B cell (primary cell): ENCODE measurements around the gene TRPM1. TPM values are rescaled to one million over a fixed set of nuclear protein-coding genes. Genes with fewer than 3 reads are reported as not detected.

Source experiments
- ATAC-seq: fragments of 200-7000 bp; cut with Tn5 transposase; one replicate; pipeline ENCODE4 v1.10.0; 2021; ENCODE audit warnings: low read depth, mild to moderate bottlenecking, moderate number of reproducible peaks, moderate library complexity
- CTCF ChIA-PET: fragments of 350-600 bp; sonication (Branson Sonifier 250); formaldehyde crosslinking; loops from one replicate; lab custom pipeline; 2021; ENCODE audit warnings: antibody characterized with exemption, inconsistent platforms; lab: Charles Lee
- POLR2A ChIA-PET: fragments of 350-600 bp; sonication (Branson Sonifier 250); formaldehyde crosslinking; loops from one replicate; lab custom pipeline; 2021; ENCODE audit warnings: antibody characterized with exemption; lab: Charles Lee
- DNase-seq: peaks from one replicate; pipeline ENCODE4 v3.0.0; 2013
- H2AFZ ChIP-seq: 2 replicates; pipeline ENCODE4 v1.6.1; 2012; ENCODE audit warnings: mild to moderate bottlenecking, low read depth, low read length; ENCODE audit not compliant: insufficient read depth, poor library complexity, severe bottlenecking
- H3K27ac ChIP-seq, 2 donors: 1 replicate in 1 of 2; 2 replicates in 1 of 2; pipeline ENCODE4 v1.5.1; 2012 to 2013; ENCODE audit warnings: low read length in 2 of 2, mild to moderate bottlenecking in 2 of 2, moderate library complexity in 1 of 2
- H3K27me3 ChIP-seq, 4 experiments: fragments of 200-600 bp in 1 of 4; sonication (generic) in 1 of 4; replicated peaks in 1 of 4; 1 replicate in 2 of 4; 2 replicates in 2 of 4; pipeline versions ENCODE4 v1.6.1 to v1.7.0; 2013 to 2016; ENCODE audit warnings: low read length in 3 of 4, mild to moderate bottlenecking in 2 of 4, mixed read lengths in 1 of 4, moderate library complexity in 1 of 4; ENCODE audit not compliant: insufficient read depth in 4 of 4, control insufficient read depth in 3 of 4; ENCODE audit errors: control extremely low read depth in 1 of 4
- H3K36me3 ChIP-seq, 2 experiments: replicated peaks in 1 of 2; 1 replicate in 1 of 2; 2 replicates in 1 of 2; pipeline versions ENCODE4 v1.6.1 to v1.7.1; 2013; ENCODE audit warnings: low read length in 1 of 2; ENCODE audit not compliant: insufficient read depth in 2 of 2, control insufficient read depth in 1 of 2; ENCODE audit errors: control extremely low read depth in 1 of 2, extremely low read depth in 1 of 2
- H3K4me1 ChIP-seq, 2 donors: fragments of 200-600 bp in 1 of 2; sonication (generic) in 1 of 2; 1 replicate in 1 of 2; 2 replicates in 1 of 2; pipeline versions ENCODE4 v1.5.1 to v1.6.1; 2013 to 2017; ENCODE audit warnings: low read length in 2 of 2; ENCODE audit not compliant: control insufficient read depth in 2 of 2, insufficient read depth in 2 of 2
- H3K4me2 ChIP-seq: replicated peaks from 2 replicates; pipeline ENCODE3; 2012; ENCODE audit warnings: mild to moderate bottlenecking, low read depth, low read length; ENCODE audit not compliant: poor library complexity, severe bottlenecking
- H3K4me3 ChIP-seq, 5 experiments: fragments of 200-600 bp in 1 of 5; sonication (generic) in 1 of 5; 1 replicate in 3 of 5; 2 replicates in 2 of 5; pipeline versions ENCODE4 v1.5.1 to v1.7.0; 2011 to 2016; ENCODE audit warnings: low read length in 4 of 5, mild to moderate bottlenecking in 4 of 5, low read depth in 2 of 5, control low read depth in 1 of 5, moderate library complexity in 1 of 5; ENCODE audit not compliant: insufficient read depth in 1 of 5; ENCODE audit errors: control extremely low read depth in 1 of 5, extremely low read depth in 1 of 5
- H3K79me2 ChIP-seq: fragments of 200-600 bp; sonication (generic); one replicate; pipeline ENCODE4 v1.6.0; 2016; ENCODE audit warnings: low read length; ENCODE audit not compliant: control insufficient read depth, insufficient read depth
- H3K9ac ChIP-seq: fragments of 200-600 bp; sonication (generic); 2 replicates; pipeline ENCODE4 v1.6.1; 2017; ENCODE audit warnings: mild to moderate bottlenecking, low read length, moderate library complexity
- H3K9me3 ChIP-seq, 3 donors: one replicate each; pipeline versions ENCODE4 v1.6.1 to v1.7.1; 2013; ENCODE audit warnings: low read length in 2 of 3; ENCODE audit not compliant: control insufficient read depth in 2 of 3, insufficient read depth in 1 of 3; ENCODE audit errors: control extremely low read depth in 1 of 3
- H4K20me1 ChIP-seq: 2 replicates; pipeline ENCODE4 v1.6.0; 2012; ENCODE audit warnings: mild to moderate bottlenecking, low read length; ENCODE audit not compliant: insufficient read depth, control insufficient read depth, poor library complexity, severe bottlenecking
- H3K27ac Mint-ChIP-seq: one replicate; pipeline ENCODE4 v1.8.0; 2021; ENCODE audit warnings: mixed read lengths
- H3K27me3 Mint-ChIP-seq: one replicate; pipeline ENCODE4 v1.8.0; 2021; ENCODE audit warnings: mixed read lengths
- H3K4me1 Mint-ChIP-seq: one replicate; pipeline ENCODE4 v1.8.0; 2021; ENCODE audit warnings: mixed read lengths
- H3K4me3 Mint-ChIP-seq: one replicate; pipeline ENCODE4 v1.8.0; 2021; ENCODE audit warnings: mixed read lengths
- H3K9me3 Mint-ChIP-seq: one replicate; pipeline ENCODE4 v1.8.0; 2022; ENCODE audit warnings: mixed read lengths; ENCODE audit not compliant: insufficient read depth
- EZH2 ChIP-seq: IDR thresholded peaks from 2 replicates; pipeline ENCODE4 v1.6.1; 2012; ENCODE audit warnings: borderline replicate concordance, low read depth, mild to moderate bottlenecking, moderate library complexity, low read length; ENCODE audit not compliant: insufficient read depth, poor library complexity, severe bottlenecking
- WGBS: methylation state at CpG from one replicate; pipeline ENCODE4 v1.1.5; 2013; ENCODE audit warnings: missing lambda C conversion rate; ENCODE audit not compliant: insufficient coverage; 5-methylcytosine and 5-hydroxymethylcytosine counted together
- intact Hi-C: fragments of 100-400 bp; cut with micrococcal nuclease; formaldehyde crosslinking; loops from one replicate; pipeline ENCODE4 v1.10.0; 2022
- polyA plus RNA-seq: library from polyadenylated mRNA; depleted of rRNA; stranded (reverse); fragments of >200 nt; gene quantifications from 2 replicates; pipeline ENCODE4 v1.2.3, GENCODE V29; 2012
- total RNA-seq, 2 donors: library from RNA; stranded (reverse); fragments of 120-200 nt in 1 of 2; gene quantifications; 1 replicate in 1 of 2; 2 replicates in 1 of 2; pipeline versions ENCODE4 v1.2.3 to v1.2.4, GENCODE V29; 2013 to 2022
- TF ChIP-seq, protein P1 (sequence below): fragments of 200-600 bp; IDR thresholded peaks from one replicate; pipeline ENCODE4 v1.8.0; 2022; ENCODE audit warnings: antibody characterized with exemption, mild to moderate bottlenecking

Gene TRPM1
- total and polyA plus RNA-seq, 2 donors (not counting 1 experiment from before 2014, with no cell fraction given), result 0.07 TPM; not detected in 1

DNA sequence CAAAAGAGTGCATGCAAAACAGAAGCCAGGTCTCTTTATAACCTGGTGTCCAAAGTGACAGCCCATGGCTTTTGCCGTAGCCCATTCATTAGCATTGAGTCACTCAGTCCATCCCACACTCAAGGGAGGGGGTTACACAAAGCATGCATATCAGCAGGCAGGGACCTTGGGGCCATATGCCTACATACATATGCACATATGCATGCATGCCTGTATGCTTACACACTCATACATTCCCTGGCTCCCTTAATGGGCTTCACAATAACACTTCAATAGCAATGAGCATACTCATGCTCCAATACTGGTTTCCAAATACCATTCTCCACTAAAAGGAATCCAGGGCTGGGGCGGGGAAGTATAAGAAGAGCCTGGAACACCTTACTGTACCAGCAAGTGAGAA, 22.0 kb downstream of the TRPM1 start:
- Mint-ChIP-seq H3K27ac (no peak overlapping the region), H3K4me1 (peaks cover 49% of the 10 kb centered on the region), H3K27me3 (peaks cover 5% of the 10 kb centered on the region), H3K9me3 (no peaks in the 10 kb centered on the region), H3K4me3 (peak overlapping the region; percentile 30)
- POLR2A ChIA-PET, result no interaction called here
- H3K36me3 ChIP-seq, result no peaks in the 10 kb centered on the region
- no peak overlapping the region for H3K4me3 ChIP-seq
- H3K9ac ChIP-seq, result no peak overlapping the region
- H3K79me2 ChIP-seq, result no peaks in the 10 kb centered on the region
- peaks cover 0 to 7% (median 1%) of the 10 kb centered on the region in 3 donors for H3K9me3 ChIP-seq
- H4K20me1 ChIP-seq, result no peaks in the 10 kb centered on the region
- H3K4me1 ChIP-seq, result peaks cover 30 to 40% of the 10 kb centered on the region in 2 donors
- 82% methylated on average over 1 of the region's 2 CpGs for WGBS
- H3K27me3 ChIP-seq, result peaks cover 0 to 3% (median 0%) of the 10 kb centered on the region in 4 experiments
- no peak overlapping the region for H3K27ac ChIP-seq
- CTCF ChIA-PET, result no interaction called here
- H2AFZ ChIP-seq, result no peak overlapping the region
- DNase-seq (no peak), ATAC-seq (no peak)
- TF ChIP-seq, protein P1, sequence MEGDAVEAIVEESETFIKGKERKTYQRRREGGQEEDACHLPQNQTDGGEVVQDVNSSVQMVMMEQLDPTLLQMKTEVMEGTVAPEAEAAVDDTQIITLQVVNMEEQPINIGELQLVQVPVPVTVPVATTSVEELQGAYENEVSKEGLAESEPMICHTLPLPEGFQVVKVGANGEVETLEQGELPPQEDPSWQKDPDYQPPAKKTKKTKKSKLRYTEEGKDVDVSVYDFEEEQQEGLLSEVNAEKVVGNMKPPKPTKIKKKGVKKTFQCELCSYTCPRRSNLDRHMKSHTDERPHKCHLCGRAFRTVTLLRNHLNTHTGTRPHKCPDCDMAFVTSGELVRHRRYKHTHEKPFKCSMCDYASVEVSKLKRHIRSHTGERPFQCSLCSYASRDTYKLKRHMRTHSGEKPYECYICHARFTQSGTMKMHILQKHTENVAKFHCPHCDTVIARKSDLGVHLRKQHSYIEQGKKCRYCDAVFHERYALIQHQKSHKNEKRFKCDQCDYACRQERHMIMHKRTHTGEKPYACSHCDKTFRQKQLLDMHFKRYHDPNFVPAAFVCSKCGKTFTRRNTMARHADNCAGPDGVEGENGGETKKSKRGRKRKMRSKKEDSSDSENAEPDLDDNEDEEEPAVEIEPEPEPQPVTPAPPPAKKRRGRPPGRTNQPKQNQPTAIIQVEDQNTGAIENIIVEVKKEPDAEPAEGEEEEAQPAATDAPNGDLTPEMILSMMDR, result no peak
- TF ChIP-seq EZH2, result no peak
- no peak overlapping the region for H3K4me2 ChIP-seq
- intact Hi-C loops, result no loop called here

DNA sequence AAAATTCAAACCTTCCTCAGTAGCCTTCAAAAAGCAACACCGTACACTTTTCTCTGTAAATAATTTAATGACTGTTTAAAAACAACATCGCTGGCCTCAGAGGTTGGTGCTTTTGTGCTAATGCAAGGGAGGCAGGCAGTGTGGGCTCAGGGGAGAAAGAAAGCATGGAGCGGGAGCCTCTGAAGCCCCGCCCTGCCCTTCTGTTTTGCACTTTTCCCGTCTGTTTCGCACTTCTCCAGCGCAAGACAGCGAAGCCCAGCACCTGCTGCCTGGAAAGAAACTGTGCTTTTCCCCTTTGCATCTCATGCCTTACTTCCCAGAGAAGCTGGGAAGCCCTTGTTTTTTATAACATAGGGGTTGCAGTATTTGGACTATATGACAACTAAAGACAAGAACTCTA, 23.1 kb downstream of the TRPM1 start:
- Mint-ChIP-seq H3K9me3 (no peaks in the 10 kb centered on the region), H3K4me1 (peaks cover 42% of the 10 kb centered on the region), H3K27me3 (peaks cover 5% of the 10 kb centered on the region), H3K27ac (no peak overlapping the region), H3K4me3 (no peak overlapping the region)
- H3K9ac ChIP-seq, result no peak overlapping the region
- H4K20me1 ChIP-seq, result no peaks in the 10 kb centered on the region
- ATAC-seq (no peak), DNase-seq (no peak)
- ChIA-PET CTCF (interaction anchor here (0.7 kb wide), 1 partner anchor 38 kb away, joined by 3 read pairs; no protein-coding TSS in a partner anchor), POLR2A (no interaction called here)
- H2AFZ ChIP-seq, result no peak overlapping the region
- WGBS, result 98% methylated on average over 6 of the region's 8 CpGs
- intact Hi-C loops, result no loop called here
- peaks cover 0 to 3% (median 0%) of the 10 kb centered on the region in 4 experiments for H3K27me3 ChIP-seq
- no peak overlapping the region for H3K4me3 ChIP-seq
- no peaks in the 10 kb centered on the region for H3K36me3 ChIP-seq
- TF ChIP-seq EZH2, result no peak
- TF ChIP-seq, protein P1, result no peak
- H3K27ac ChIP-seq, result no peak overlapping the region
- no peak overlapping the region for H3K4me2 ChIP-seq
- no peaks in the 10 kb centered on the region for H3K79me2 ChIP-seq
- peaks cover 0 to 7% (median 1%) of the 10 kb centered on the region in 3 donors for H3K9me3 ChIP-seq
- H3K4me1 ChIP-seq, result peaks cover 28 to 35% of the 10 kb centered on the region in 2 donors
